GM12892 (cell line): ENCODE measurements around the gene NBEA.

ENCODE experiments used
- DNase-seq: peaks from one replicate; pipeline ENCODE4 v3.0.0; 2011; ENCODE audit not compliant: insufficient read length
- FAIRE-seq: peaks from 2 replicates; lab custom pipeline; 2011; peaks lifted over from hg19 to GRCh38; lab: Jason Lieb, UNC
- POLR2A ChIP-seq: IDR thresholded peaks from 2 replicates; pipeline ENCODE4 v1.6.1; 2011; ENCODE audit warnings: low read depth, low read length, control low read depth
- POLR2AphosphoS5 ChIP-seq: IDR thresholded peaks from 2 replicates; pipeline ENCODE4 v1.6.1; 2011; ENCODE audit warnings: low read depth, low read length, control low read depth
- TAF1 ChIP-seq: IDR thresholded peaks from 2 replicates; pipeline ENCODE4 v1.6.1; 2011; ENCODE audit warnings: low read depth, mild to moderate bottlenecking, control low read depth, low read length, borderline replicate concordance

The NBEA gene

GRCh38 chr13:35557475-35557874 is 615.4 kb downstream of the NBEA start:
- no peak for DNase-seq
- no peak for FAIRE-seq
- TF ChIP-seq POLR2A (no peak), TAF1 (no peak), POLR2AphosphoS5 (no peak)

- TF ChIP-seq TAF1 (no peak), POLR2AphosphoS5 (no peak), POLR2A (no peak)
- FAIRE-seq (no peak), DNase-seq (no peak)
These were observed 619.5 kb downstream of the NBEA start for GRCh38 chr13:35561540-35561939.

- no peak for TF ChIP-seq POLR2AphosphoS5
- no peak for TF ChIP-seq POLR2A
- no peak for TF ChIP-seq TAF1
- FAIRE-seq, result no peak
These were observed 623.2 kb downstream of the NBEA start for GRCh38 chr13:35565273-35565672.

GRCh38 chr13:35566340-35566739 is 624.3 kb downstream of the NBEA start:
- DNase-seq (no peak), FAIRE-seq (no peak)
- TF ChIP-seq POLR2AphosphoS5 (no peak), POLR2A (no peak), TAF1 (no peak)

More at GRCh38 chr13:35565273-35565672, 623.2 kb downstream of the NBEA start:
- DNase-seq, result no peak

GRCh38 chr13:35567406-35567980 is 625.4 kb downstream of the NBEA start:
- DNase-seq, result no peak
- no peak for FAIRE-seq
- no peak for TF ChIP-seq TAF1
- no peak for TF ChIP-seq POLR2AphosphoS5
- no peak for TF ChIP-seq POLR2A

GRCh38 chr13:35573639-35574038 is 631.6 kb downstream of the NBEA start:
- FAIRE-seq (no peak), DNase-seq (no peak)
- TF ChIP-seq TAF1, result no peak
- TF ChIP-seq POLR2A, result no peak
- no peak for TF ChIP-seq POLR2AphosphoS5

GRCh38 chr13:35592457-35592856 is 650.4 kb downstream of the NBEA start:
- DNase-seq, result no peak
- no peak for FAIRE-seq
- TF ChIP-seq POLR2AphosphoS5 (no peak), TAF1 (no peak), POLR2A (no peak)

GRCh38 chr13:35593651-35594050 is 651.6 kb downstream of the NBEA start:
- FAIRE-seq (no peak), DNase-seq (no peak)
- no peak for TF ChIP-seq TAF1
- TF ChIP-seq POLR2A, result no peak

GRCh38 chr13:35594096-35594495 is 652.0 kb downstream of the NBEA start:
- DNase-seq (no peak), FAIRE-seq (no peak)
- no peak for TF ChIP-seq POLR2A
- TF ChIP-seq TAF1, result no peak
- TF ChIP-seq POLR2AphosphoS5, result no peak

GRCh38 chr13:35595181-35595580 is 653.1 kb downstream of the NBEA start:
- TF ChIP-seq POLR2AphosphoS5 (no peak), POLR2A (no peak), TAF1 (no peak)
- DNase-seq, result no peak
- FAIRE-seq, result no peak

GRCh38 chr13:35596321-35597030 is 654.4 kb downstream of the NBEA start:
- TF ChIP-seq POLR2AphosphoS5 (no peak), TAF1 (no peak), POLR2A (no peak)
- DNase-seq, result no peak
- FAIRE-seq, result no peak

GRCh38 chr13:35597451-35597850 is 655.4 kb downstream of the NBEA start:
- TF ChIP-seq TAF1, result no peak
- TF ChIP-seq POLR2A, result no peak
- no peak for TF ChIP-seq POLR2AphosphoS5

More at GRCh38 chr13:35597451-35597850, 655.4 kb downstream of the NBEA start:
- DNase-seq (no peak), FAIRE-seq (no peak)
